NCI-H2171 treated with DMSO at 0.1 percent for 48 hours (cell line): Measurements from ENCODE around the gene ADGRL3.
A peak's percentile ranks its signal among the peaks of the same experiment; 100 is the strongest.
"Not testable (repeated sequence)": the region's sequence is repeated elsewhere in the genome, so short reads cannot be mapped to it uniquely, and the experiment has no call there.

ENCODE experiments used
- DNase-seq: peaks from one replicate; lab custom pipeline; 2025; lab: John Stamatoyannopoulos, UW

ADGRL3 gene

GRCh38 chr4:61646746-61647350, 446.7 kb downstream of the ADGRL3 start:
- DNase-seq: not testable (repeated sequence)

GRCh38 chr4:61648264-61648663, 448.1 kb downstream of the ADGRL3 start:
- no peak for DNase-seq

GRCh38 chr4:61657016-61657415, 456.9 kb downstream of the ADGRL3 start:
- no peak for DNase-seq

GRCh38 chr4:61661960-61662359, 461.8 kb downstream of the ADGRL3 start:
- no peak for DNase-seq

- no peak for DNase-seq
Measured at GRCh38 chr4:61662362-61662761, 462.2 kb downstream of the ADGRL3 start.

GRCh38 chr4:61663310-61663709, 463.2 kb downstream of the ADGRL3 start:
- DNase-seq: no peak

GRCh38 chr4:61665649-61666048, 465.5 kb downstream of the ADGRL3 start:
- DNase-seq: no peak

- no peak for DNase-seq
Measured at GRCh38 chr4:61666244-61666643, 466.1 kb downstream of the ADGRL3 start.

- DNase-seq: no peak
Measured at GRCh38 chr4:61671599-61671998, 471.5 kb downstream of the ADGRL3 start.

- DNase-seq: no peak
Measured at GRCh38 chr4:61675464-61675863, 475.3 kb downstream of the ADGRL3 start.

- no peak for DNase-seq
Measured at GRCh38 chr4:61678297-61678696, 478.2 kb downstream of the ADGRL3 start.

- DNase-seq: no peak
Measured at GRCh38 chr4:61693520-61693919, 493.4 kb downstream of the ADGRL3 start.

GRCh38 chr4:61714387-61714911, 514.3 kb downstream of the ADGRL3 start:
- DNase-seq: no peak

GRCh38 chr4:61716426-61716825, 516.3 kb downstream of the ADGRL3 start:
- no peak for DNase-seq

- DNase-seq: peak; percentile 60
Measured at GRCh38 chr4:61723492-61723891, 523.4 kb downstream of the ADGRL3 start.

- DNase-seq: no peak
Measured at GRCh38 chr4:61727286-61727685, 527.2 kb downstream of the ADGRL3 start.

GRCh38 chr4:61734409-61734808, 534.3 kb downstream of the ADGRL3 start:
- no peak for DNase-seq

- DNase-seq: no peak
Measured at GRCh38 chr4:61739887-61740286, 539.8 kb downstream of the ADGRL3 start.

GRCh38 chr4:61740886-61741285, 540.8 kb downstream of the ADGRL3 start:
- DNase-seq: no peak

GRCh38 chr4:61741327-61742096, 541.4 kb downstream of the ADGRL3 start:
- DNase-seq: peak; percentile 18

GRCh38 chr4:61750810-61751209, 550.7 kb downstream of the ADGRL3 start:
- DNase-seq: peak; percentile 8

GRCh38 chr4:61752617-61753016, 552.5 kb downstream of the ADGRL3 start:
- no peak for DNase-seq

GRCh38 chr4:61753739-61754138, 553.6 kb downstream of the ADGRL3 start:
- DNase-seq: no peak
